ENCODE measurements around the gene SLC47A2. TPM values are rescaled to one million over a fixed set of nuclear protein-coding genes. Genes with fewer than 3 reads are reported as not detected.

Gene SLC47A2
- total RNA-seq, 1 donor = not detected

DNA sequence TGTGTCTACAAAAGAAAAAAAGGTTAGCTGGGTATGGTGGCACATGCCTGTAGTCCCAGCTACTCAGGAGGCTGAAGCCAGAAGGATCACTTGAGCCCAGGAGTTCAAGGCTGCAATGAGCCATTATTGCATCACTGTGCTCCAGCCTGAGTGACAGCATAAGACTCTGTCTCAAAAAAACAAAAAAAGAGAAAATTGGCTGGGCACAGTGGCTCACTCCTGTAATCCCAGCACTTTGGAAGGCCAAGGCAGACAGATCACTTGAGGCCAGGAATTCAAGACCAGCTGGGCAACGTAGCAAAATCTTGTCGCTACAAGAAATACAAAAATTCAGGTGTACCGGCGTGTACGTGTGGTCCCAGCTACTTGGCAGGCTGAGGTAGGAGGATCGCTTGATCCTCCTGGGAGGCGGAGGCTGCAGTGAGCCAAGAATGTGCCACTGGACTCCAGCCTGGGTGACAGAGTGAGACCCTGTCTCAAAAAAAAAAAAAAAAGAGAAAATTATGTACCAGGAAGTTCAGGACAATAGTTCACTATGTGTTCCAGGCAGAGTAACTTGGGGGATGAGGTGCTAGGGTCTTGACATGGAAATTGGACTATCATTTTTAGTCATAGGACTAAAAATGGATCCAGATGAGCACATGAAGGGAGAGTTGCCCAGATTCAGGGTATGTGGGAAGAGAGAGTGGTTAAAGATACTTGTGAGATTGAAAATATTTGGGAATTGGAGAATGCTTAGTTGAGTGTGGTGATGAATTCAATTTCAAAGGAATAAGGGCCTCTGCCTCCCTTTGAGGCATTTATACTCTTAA lies 56.8 kb downstream of the SLC47A2 start:
- no peak for DNase-seq (ENCODE audit: low read depth)
- TF ChIP-seq CTCF (IDR thresholded peaks at IDR 0.05; ENCODE audit: insufficient read depth, low read length) = no peak
- H3K4me3 ChIP-seq (ENCODE audit: low read depth, low read length) = no peak overlapping the region

- no peak for TF ChIP-seq CTCF (IDR thresholded peaks at IDR 0.05; ENCODE audit: insufficient read depth, low read length)
- H3K4me3 ChIP-seq (ENCODE audit: low read depth, low read length) = no peak overlapping the region
- DNase-seq (ENCODE audit: low read depth) = no peak
Observed at GRCh38 chr17:19656851-19657581, 59.4 kb downstream of the SLC47A2 start.

GRCh38 chr17:19656336-19656735 lies 60.0 kb downstream of the SLC47A2 start:
- H3K4me3 ChIP-seq (ENCODE audit: low read depth, low read length) = no peak overlapping the region
- DNase-seq (ENCODE audit: low read depth) = no peak
- no peak for TF ChIP-seq CTCF (IDR thresholded peaks at IDR 0.05; ENCODE audit: insufficient read depth, low read length)

- TF ChIP-seq CTCF (IDR thresholded peaks at IDR 0.05; ENCODE audit: insufficient read depth, low read length) = no peak
- DNase-seq (ENCODE audit: low read depth) = no peak
- H3K4me3 ChIP-seq (ENCODE audit: low read depth, low read length) = no peak overlapping the region
Observed at GRCh38 chr17:19654896-19655295, 61.5 kb downstream of the SLC47A2 start.

DNA sequence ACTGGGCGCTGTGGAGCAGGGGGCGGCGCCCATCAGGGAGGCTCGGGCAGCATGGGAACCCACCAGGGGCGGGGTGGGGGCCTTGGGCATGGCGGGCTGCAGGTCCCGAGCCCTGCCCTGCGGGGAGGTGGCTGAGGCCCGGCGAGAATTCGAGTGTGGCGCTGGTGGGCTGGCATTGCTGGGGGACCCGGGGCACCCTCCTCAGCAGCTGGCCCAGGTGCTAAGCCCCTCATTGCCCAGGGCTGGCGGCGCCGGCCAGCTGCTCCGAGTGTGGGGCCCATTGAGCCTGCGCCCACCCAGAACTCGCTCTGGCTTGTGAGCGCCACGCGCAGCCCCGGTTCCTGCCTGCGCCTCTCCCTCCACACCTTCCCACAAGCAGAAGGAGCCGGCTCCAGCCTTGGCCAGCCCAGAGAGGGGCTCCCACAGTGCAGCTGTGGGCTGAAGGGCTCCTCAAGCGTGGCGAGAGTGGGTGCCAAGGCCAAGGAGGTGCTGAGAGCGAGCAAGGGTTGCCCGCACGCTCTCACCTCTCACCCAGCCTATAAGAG lies 62.0 kb downstream of the SLC47A2 start:
- no peak for TF ChIP-seq CTCF (IDR thresholded peaks at IDR 0.05; ENCODE audit: insufficient read depth, low read length)
- DNase-seq (ENCODE audit: low read depth) = no peak
- H3K4me3 ChIP-seq (ENCODE audit: low read depth, low read length) = no peak overlapping the region

DNA sequence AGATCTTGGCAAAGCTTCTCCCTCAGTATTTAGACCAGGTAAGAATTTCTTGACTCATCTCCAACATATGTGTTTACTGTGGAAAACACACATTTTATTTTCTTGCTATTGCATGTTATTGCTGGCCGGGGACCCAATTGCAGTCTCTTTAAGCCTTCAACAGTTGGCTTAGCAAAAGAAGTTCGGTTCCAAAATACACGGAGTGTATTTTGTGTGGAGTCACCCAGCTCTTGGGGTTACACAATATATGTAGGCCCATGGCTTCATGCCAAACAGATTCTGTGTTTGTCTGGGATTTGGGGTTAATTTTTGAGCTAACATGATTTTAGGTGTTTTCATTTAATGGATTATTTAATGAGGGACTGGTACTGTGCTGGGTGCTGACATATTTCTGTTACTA lies 63.8 kb downstream of the SLC47A2 start:
- peak; percentile 80 for DNase-seq (ENCODE audit: low read depth)
- no peak for TF ChIP-seq CTCF (IDR thresholded peaks at IDR 0.05; ENCODE audit: insufficient read depth, low read length)
- H3K4me3 ChIP-seq (ENCODE audit: low read depth, low read length) = no peak overlapping the region

Measured in fibroblast of the aortic adventitia (primary cell).